Upper lobe of left lung (tissue), 6 donors: ENCODE results near the gene KCP. TPM values are rescaled to one million over a fixed set of nuclear protein-coding genes. Genes with fewer than 3 reads are reported as not detected.
A peak's percentile ranks its signal among the peaks of the same experiment; 100 is the strongest.

Experiments
- ATAC-seq, 2 donors: fragments of 200-7000 bp; cut with Tn5 transposase; one replicate each; pipeline ENCODE4 v1.9.1; 2022; ENCODE audit warnings: mild to moderate bottlenecking in 2 of 2, moderate library complexity in 2 of 2; ENCODE audit not compliant: low FRiP score in 2 of 2
- DNase-seq, 2 donors: peaks; one replicate each; pipeline ENCODE4 v3.0.0-alpha.2; 2019 to 2020
- H3K27ac ChIP-seq, 4 donors: fragments of 200-600 bp; sonication (generic); one replicate each; pipeline ENCODE4 v1.5.1; 2016 to 2019
- H3K27me3 ChIP-seq, 4 donors: fragments of 200-600 bp; sonication (generic); one replicate each; pipeline ENCODE4 v1.5.1; 2017 to 2019
- H3K36me3 ChIP-seq, 4 donors: fragments of 200-600 bp; sonication (generic); one replicate each; pipeline ENCODE4 v1.5.1; 2016 to 2019
- H3K4me1 ChIP-seq, 4 donors: fragments of 200-600 bp; sonication (generic); one replicate each; pipeline ENCODE4 v1.5.1; 2018 to 2019
- H3K4me3 ChIP-seq, 4 donors: fragments of 200-600 bp; sonication (generic); one replicate each; pipeline ENCODE4 v1.5.1; 2017 to 2019; ENCODE audit warnings: mild to moderate bottlenecking in 2 of 4, moderate library complexity in 1 of 4
- H3K9me3 ChIP-seq, 4 donors: fragments of 200-600 bp; sonication (generic); one replicate each; pipeline ENCODE4 v1.5.1; 2018 to 2019
- CTCF ChIP-seq, 6 experiments: fragments of 450-650 bp in 4 of 6; fragments of 200-600 bp in 2 of 6; sonication (generic) in 2 of 6; IDR thresholded peaks; one replicate each; pipeline ENCODE4 v1.5.1; 2016 to 2019; ENCODE audit warnings: antibody characterized with exemption in 6 of 6
- EP300 ChIP-seq, 4 donors: sonication (generic); formaldehyde crosslinking; IDR thresholded peaks; one replicate each; pipeline ENCODE4 v1.5.1; 2017; ENCODE audit warnings: antibody characterized with exemption in 4 of 4, control low read depth in 2 of 4
- POLR2A ChIP-seq, 4 donors: fragments of 450-650 bp; IDR thresholded peaks; one replicate each; pipeline ENCODE4 v1.5.1; 2016 to 2017; ENCODE audit warnings: antibody characterized with exemption in 4 of 4, mild to moderate bottlenecking in 2 of 4
- POLR2AphosphoS5 ChIP-seq, 2 donors: sonication (generic); formaldehyde crosslinking; IDR thresholded peaks; one replicate each; pipeline ENCODE4 v1.5.1; 2017; ENCODE audit warnings: antibody characterized with exemption in 2 of 2
- WGBS, 2 donors: methylation state at CpG; one replicate each; pipeline ENCODE4 v1.1.5; 2017 to 2018; 5-methylcytosine and 5-hydroxymethylcytosine counted together
- total RNA-seq, 6 donors: library from RNA; depleted of rRNA in 4 of 6; stranded (reverse); fragments of >200 nt in 4 of 6; gene quantifications; one replicate each; pipeline versions ENCODE4 v1.1.0 to v1.2.1, GENCODE V29; 2016 to 2021
- donor health status: DM: no; HTN: no; CAD: no; lungs with moderate emphysema.
- donor health status: DM: no; HTN: yes; CAD: no; lungs with severe emphysema.

The KCP gene
- total RNA-seq, 6 donors from 2014 or later: 0.15 to 2.1 (median 1.1) TPM; not detected in 1

DNA sequence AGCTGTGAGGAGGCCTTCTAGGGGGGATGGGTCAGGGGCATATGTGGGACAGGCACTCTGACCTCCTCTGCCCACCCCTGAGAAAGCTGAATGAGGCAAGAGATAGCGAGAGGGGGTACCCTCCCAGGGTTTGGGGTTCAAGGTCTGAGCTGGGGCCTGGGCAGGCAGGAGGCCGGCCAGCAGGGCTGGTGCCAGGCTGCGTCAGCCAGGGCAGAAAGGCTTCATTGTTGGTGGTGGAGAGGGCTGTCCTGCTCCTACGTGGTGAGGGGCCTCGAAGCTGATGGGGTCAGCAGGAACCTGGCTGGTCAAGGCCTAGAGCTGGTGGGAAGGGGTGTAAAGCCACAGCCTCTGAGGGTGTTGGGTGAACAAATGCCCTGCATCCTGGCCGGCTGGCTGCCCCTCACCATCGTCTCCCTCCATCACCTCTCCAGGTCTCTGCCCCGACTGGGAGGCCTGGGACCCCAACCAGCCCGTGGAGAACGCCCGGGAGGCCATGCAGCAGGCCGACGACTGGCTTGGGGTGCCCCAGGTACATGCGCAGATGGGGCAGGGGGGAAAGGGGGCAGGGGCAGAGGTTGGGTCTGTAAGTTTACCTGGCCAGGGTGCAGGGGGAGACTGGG, 73.7 kb downstream of the KCP start:
- DNase-seq: peak in 1 of 2 donors; percentile 62
- Histone ChIP-seq H3K36me3 (no peaks in the 10 kb centered on the region), H3K27me3 (peaks cover 0 to 14% (median 4%) of the 10 kb centered on the region in 4 donors), H3K27ac (no peak overlapping the region), H3K4me1 (peaks cover 0 to 20% (median 9%) of the 10 kb centered on the region in 4 donors), H3K4me3 (no peak overlapping the region), H3K9me3 (no peaks in the 10 kb centered on the region)
- WGBS, 2 donors: 91 to 98% methylated on average over 9 to 14 of the region's 14 CpGs
- no peak for ATAC-seq
- TF ChIP-seq EP300 (IDR thresholded peaks at IDR 0.05) (no peak), POLR2AphosphoS5 (IDR thresholded peaks at IDR 0.05) (no peak), CTCF (IDR thresholded peaks at IDR 0.05) (no peak), POLR2A (IDR thresholded peaks at IDR 0.05) (no peak)

- 75 to 88% methylated on average over 6 to 14 of the region's 14 CpGs for WGBS, 2 donors
These were observed 74.5 kb downstream of the KCP start for GRCh38 chr7:128835790-128836641.

DNA sequence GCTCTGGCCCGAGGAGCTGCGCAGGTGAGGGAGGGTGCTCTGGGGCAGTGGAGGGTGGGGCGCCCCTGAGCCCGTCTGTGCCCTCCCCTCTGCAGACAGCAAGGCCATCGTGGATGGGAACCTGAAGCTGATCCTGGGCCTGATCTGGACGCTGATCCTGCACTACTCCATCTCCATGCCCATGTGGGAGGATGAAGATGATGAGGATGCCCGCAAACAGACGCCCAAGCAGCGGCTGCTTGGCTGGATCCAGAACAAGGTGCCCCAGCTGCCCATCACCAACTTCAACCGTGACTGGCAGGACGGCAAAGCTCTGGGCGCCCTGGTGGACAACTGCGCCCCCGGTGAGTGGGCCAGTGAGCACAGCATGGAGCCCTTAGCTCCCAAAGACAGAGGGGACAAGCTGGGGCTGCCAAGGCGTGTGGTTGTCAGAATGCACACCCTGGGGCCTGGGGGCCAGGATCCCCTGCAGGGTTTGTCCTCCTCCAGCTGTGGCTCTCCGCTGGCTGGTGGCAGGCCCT, 75.2 kb downstream of the KCP start:
- DNase-seq (peak in 1 of 2 donors; percentile 61), ATAC-seq (no peak)
- H3K4me3 ChIP-seq: no peak overlapping the region
- TF ChIP-seq CTCF (IDR thresholded peaks at IDR 0.05) (no peak), POLR2AphosphoS5 (IDR thresholded peaks at IDR 0.05) (no peak), POLR2A (IDR thresholded peaks at IDR 0.05) (no peak), EP300 (IDR thresholded peaks at IDR 0.05) (no peak)
- H3K4me1 ChIP-seq: peaks cover 13 to 35% (median 22%) of the 10 kb centered on the region in 4 donors
- H3K27me3 ChIP-seq: peaks cover 0 to 29% (median 13%) of the 10 kb centered on the region in 4 donors
- no peaks in the 10 kb centered on the region for H3K36me3 ChIP-seq
- no peak overlapping the region for H3K27ac ChIP-seq
- no peaks in the 10 kb centered on the region for H3K9me3 ChIP-seq
- WGBS, 2 donors: 78 to 91% methylated on average over 6 to 15 of the region's 16 CpGs

More at GRCh38 chr7:128835790-128836641, 74.5 kb downstream of the KCP start:
- Histone ChIP-seq H3K4me1 (peaks cover 6 to 28% (median 16%) of the 10 kb centered on the region in 4 donors), H3K36me3 (no peaks in the 10 kb centered on the region), H3K27ac (no peak overlapping the region), H3K9me3 (no peaks in the 10 kb centered on the region), H3K27me3 (peaks cover 0 to 22% (median 10%) of the 10 kb centered on the region in 4 donors), H3K4me3 (no peak overlapping the region)
- TF ChIP-seq EP300 (IDR thresholded peaks at IDR 0.05): no peak
- TF ChIP-seq CTCF (IDR thresholded peaks at IDR 0.05): no peak
- no peak for TF ChIP-seq POLR2AphosphoS5 (IDR thresholded peaks at IDR 0.05)
- TF ChIP-seq POLR2A (IDR thresholded peaks at IDR 0.05): no peak
- peak in 1 of 2 donors; percentile 46 for DNase-seq
- no peak for ATAC-seq

DNA sequence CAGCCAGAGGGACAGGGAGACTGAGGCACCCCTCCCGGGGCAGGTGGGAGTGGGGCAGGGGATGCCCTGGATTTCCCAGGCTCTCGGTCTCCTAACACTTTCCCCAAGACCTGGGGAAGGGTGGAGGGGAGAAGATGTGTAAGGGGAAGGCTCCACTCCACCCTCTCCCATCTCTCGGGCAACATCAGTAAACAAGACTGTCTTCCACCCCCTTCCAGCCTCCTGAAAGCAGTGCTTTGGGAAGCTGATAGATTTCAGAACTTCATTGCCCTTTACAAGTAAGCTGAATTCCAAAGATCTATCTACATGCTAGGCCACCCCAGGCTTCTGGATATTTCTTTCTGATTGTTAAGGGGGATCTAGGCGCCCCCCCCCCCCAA, 76.6 kb downstream of the KCP start:
- Histone ChIP-seq H3K4me1 (peaks cover 20 to 45% (median 28%) of the 10 kb centered on the region in 4 donors), H3K27me3 (peaks cover 0 to 39% (median 18%) of the 10 kb centered on the region in 4 donors), H3K36me3 (no peaks in the 10 kb centered on the region), H3K4me3 (no peak overlapping the region), H3K9me3 (no peaks in the 10 kb centered on the region), H3K27ac (no peak overlapping the region)
- DNase-seq: no peak
- peak in 1 of 2 donors; percentile 19 for ATAC-seq
- 41 to 45% methylated on average over 4 of the region's 4 CpGs for WGBS, 2 donors
- TF ChIP-seq EP300 (IDR thresholded peaks at IDR 0.05) (no peak), CTCF (IDR thresholded peaks at IDR 0.05) (no peak), POLR2A (IDR thresholded peaks at IDR 0.05) (no peak), POLR2AphosphoS5 (IDR thresholded peaks at IDR 0.05) (no peak)
